ENCODE results near the gene MKKS.
A peak's percentile ranks its signal among the peaks of the same experiment; 100 is the strongest.

The MKKS gene

DNA sequence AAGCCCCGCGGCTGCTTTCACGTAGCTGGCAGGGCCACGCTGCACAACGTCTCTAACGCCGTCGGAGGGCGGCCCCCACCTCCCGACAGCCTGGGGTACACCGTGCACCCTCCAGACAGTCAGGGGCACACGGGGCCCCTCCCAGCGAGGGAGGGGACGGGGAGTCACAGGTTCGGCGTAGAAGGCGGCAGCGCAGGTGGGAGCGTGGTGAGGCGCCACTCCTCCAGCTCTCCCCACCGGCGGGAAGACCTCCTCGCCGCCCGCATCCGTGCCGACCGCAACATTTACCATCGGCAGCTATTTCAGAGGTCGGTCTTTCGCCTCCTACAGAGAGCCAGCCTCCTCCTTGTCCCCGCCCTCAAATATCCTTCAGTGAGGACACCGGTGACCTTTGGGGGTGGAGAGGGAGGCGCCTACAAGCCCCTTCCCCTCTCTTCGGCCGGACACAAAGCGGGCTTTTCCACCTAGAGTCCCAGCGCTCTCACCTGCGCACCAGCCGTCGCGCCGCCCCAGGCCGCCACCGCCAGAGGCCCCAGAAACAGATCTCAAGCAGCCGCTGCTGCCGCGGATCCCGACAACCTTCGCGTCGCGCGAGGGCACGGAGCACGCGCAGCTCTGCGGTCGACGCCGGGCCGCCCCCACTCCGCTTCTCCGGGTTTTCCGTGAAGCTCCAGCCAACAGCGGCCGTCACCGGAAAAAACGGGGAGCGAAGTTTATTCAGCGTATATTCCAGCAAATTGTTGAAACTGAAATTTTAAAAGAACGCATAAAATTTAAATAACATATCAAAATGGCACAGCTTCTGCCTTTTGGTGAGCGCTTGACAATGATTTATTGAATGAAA, at the start of gene MKKS:
Gene MKKS (minus strand): TSS at position 600 of the 844 bp plus-strand sequence. CDS start 20,708 bp downstream, outside the sequence.
- DNase-seq: peak; percentile 63 to 77 (median 70)

DNA sequence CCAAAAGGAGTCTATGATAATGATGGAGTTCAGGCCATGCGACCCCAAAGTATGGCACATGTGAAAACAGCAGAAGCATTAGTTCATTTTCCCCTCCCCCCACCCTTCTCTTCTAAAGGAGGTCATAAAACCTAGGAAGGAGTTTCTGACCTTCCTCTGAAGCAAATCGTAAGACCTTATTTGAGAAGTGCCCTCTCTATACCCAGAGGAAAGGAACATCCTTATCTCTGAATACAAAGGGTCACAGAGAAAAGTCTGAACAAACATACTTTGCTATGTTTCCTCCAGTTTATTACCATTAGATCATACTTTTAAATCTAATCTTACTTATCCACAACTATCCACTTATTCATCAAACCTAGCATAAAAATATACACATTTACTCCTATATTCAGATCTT, 49.7 kb upstream of the MKKS start:
- no peak for DNase-seq

DNA sequence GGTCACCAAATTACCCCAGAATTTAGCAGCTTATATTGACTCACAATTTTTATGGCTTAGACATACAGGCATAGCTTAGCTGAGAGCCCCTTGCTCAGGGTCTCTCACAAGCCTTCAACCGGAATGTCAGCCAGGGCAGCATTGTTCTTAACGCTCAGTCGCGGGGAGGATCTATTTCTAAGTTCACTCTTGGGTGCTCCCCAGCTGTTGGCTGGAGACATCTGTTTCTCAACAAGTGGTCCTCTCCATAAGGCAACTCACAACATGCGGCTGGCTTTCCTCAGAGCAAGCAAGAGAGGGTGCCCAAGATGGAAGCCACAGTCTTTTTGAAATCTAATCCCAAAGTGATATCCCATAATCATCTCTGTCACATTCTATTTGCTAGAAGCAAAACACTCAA, 47.7 kb upstream of the MKKS start:
- no peak for DNase-seq

DNA sequence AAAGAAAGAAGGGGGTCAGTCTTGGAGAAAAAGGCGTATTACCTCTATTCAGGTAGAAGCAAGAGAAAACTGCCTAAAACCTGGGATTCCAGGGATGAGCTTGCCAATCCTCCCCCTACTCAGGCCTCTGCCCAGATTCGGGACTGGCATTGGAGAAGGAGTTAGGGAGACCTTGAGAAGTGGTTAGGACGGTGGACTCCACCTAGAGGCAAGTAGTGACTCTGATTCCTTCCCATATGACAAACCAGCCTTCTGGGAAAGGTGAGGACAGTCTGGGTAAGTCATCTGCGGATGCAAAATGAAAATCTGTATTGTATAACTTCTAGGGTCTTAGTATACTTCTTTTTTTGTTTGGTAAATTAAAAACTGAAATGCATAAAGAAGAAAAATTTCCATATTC, 44.9 kb upstream of the MKKS start:
- no peak for DNase-seq

DNA sequence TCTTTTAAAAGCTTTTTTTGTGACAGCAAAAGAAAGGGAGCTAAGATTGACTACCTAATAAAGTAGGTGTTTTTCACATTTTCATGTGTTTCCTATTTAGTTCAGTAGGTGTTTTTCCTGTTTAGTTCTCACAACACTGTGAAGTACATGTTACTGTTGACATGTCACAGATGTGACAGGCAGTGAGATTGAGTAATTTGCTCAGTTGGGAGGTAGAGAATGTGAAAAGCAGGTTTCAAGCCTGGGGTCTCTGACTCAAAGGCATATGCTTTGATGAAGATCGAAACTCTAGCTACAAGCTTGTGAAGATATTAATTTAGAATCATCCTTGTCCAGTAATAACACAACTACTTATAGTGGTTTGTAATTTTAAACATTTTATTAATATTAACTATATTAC, 44.2 kb upstream of the MKKS start:
- DNase-seq: no peak

DNA sequence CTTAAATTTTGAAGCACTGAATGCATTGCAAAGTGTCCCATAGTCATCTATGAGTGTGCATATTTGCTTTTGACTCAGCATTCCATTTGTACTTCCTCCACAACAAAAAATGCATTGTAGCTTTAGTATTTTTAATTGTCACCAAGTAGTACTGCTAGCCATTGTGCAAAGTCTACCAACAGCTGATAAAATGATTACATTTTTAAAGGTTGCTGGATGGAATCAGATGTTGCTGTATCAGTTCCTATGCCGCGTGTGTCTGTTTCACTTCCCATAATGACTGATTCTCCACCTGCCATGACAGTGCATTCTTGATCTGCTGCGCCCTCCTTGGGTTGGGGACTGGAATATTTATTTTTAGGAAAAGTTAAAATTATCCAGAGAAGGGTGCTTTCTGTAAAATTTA, 42.3 kb upstream of the MKKS start:
- no peak for DNase-seq

DNA sequence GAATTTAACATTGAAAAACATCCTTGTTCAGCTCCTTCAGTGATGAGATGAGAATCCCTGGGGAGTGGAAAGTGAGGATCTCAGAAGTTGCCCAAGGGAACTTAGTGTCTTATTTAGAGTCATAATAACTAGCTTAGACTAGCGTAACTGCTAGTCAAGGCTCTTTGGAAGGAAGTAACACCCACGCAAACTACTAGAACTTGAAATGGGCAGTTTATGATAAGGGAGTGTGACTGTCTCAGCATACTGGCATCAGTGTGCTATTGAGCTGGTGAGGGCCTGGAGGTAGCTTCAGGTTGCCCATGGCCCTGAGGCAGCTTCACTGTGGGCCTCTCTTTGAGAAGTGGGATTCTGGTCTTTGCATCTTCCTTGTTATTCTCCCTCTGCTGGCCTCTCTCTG, 41.2 kb upstream of the MKKS start:
- no peak for DNase-seq

DNA sequence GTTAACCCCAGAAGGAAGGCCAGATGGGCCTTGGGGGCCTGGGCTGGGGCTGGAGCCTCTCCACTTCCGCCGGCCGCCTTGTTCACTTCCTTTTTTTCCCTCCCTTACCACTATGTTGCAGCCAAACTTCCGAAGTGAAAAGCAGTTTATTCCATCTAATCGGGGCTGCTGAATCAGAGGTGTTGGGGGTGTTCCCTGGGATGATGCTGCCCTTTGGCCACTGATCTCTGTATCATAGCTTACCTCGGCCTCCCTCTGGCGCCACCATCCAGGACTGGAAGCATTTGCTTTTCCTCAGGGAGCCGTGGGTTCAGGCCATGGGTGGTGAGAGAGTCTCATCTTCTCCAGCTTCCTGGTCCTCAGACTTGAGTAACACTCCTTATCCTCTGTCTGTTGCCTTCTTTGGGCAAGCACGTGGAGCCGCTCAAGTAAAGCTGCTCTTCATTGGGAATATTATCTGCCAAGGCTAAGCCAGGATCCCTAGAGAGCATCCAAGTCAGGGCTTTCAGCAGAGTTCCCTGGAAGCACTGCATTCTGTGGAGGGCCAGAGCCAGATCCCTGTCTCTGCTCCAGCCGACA, 40.7 kb upstream of the MKKS start:
- no peak for DNase-seq

DNA sequence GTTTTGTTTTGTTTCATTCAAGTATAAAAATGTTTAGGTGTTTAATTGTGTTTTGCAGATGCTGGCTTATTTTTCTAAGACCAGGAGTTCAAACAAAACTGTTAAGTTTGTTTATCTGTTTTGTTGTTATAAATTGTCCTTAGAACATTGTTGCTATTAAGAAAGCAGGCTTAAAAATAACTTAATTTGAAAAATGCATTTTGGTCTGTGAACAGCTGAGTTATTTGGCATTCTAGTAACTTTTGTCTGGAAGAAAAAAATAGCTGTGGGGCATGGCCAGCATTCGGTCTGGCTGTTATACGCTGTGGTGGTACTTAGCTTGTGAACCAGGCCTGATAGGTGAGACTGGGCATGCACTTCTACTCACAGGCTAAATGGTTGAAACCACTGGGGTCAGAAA, 38.8 kb upstream of the MKKS start:
- DNase-seq: no peak

DNA sequence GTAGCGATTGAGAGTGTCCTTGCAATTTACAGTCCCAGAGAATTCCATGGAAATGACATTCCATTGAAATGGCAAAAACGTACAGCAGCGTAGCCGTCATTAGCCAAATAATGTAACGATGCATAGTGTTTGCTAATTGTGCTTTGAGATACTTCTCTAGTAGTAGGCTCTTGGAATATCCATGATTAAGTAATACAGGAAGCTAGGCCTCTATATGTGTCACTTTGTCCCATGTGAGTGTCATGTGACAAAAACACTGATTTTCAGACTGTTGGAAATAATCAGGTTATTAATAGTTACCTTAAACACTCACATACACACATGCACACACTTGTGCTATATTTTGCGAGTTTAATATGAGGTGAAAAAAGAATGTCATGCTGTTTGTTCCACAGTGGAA, 36.3 kb upstream of the MKKS start:
- no peak for DNase-seq

DNA sequence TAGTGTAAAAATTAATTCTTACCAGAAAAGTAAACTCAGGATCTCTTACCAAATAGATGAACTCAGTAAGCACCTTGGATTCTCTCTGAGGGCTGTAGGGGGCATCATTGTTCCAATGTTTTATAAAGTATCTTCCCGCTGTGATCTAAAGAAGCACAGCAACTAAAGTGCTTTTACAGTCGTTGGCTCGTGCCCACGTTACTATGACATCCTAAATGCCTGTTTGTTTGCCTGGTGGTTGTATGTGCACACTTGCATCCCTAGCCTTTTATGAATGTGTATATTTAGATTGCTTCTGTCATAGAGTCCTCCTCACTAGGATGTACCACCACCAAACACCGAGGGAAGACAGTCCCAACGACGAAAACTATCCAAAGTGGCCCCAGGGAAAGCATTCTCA, 35.6 kb upstream of the MKKS start:
- DNase-seq: no peak

DNA sequence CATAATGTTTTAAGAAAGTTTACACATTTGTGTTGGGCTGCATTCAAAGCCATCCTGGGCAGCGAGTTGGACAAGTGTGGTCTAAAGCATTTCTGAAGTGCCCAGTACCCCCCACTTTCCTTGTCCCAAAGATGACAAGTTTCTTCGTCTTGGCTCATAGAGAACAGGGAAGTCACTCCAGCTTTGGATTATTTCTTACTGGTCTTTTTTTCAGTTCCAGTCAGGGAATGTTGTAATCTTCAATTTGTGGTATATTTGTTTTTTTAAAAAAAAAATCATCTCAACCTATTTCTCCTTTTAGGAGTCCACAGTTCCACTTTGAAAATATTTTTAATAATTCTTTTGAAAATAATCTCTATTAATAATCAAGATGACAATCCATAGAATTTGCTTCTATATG, 35.0 kb upstream of the MKKS start:
- no peak for DNase-seq

DNA sequence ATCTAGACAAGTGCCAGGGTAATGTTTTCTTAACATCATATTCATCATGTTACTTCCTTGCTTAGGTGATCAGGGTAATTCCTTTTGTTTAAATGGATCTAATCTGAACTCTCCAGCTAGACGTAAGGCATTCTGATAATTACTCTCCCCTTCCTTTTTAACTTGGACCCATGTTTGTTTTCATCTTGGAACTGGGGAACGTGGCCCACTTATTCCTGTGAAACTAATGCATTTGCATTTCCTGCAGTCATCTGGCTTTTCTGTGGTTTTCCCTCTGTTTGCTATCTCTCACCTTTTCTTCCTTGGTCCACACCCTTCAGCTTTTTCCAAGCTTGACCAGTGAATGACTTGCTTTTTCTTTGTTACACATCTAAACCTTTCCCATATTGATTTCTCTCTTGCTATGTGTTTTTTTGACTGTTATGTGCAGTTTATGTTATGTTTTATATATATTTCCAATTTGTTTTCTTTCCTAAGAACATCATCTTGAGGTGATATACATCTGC, 34.4 kb upstream of the MKKS start:
- DNase-seq: no peak

DNA sequence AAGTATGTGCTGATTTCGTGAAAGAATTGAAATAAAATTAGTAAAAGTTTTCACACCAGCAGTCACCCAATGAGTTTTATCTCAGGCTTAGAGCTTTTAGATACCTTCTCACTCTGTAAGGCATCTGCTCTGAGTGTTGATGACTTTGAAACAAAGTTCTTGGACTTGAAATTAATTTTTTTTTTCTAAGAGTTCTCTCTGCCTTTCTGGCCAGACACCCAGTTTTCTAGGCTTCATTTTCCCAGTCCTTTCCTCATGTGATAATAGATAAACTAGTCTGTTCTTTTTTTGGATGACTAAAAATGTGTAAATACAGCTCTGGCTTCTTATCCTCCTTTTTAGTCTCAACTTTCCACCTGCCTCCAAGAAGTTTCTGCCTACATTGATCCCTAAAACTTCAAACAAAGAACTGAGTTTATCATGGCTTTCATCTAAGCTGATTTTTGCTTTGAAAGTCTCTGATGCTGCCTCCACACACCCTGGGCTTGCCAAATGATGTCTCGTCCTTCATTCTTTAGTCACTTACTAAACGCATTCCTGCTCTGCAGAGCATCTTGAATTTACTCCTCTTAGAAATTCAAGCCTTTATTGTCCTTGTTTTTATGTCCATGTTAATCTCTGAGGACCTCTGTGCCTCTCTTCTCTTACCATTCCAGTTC, 33.8 kb upstream of the MKKS start:
- DNase-seq: no peak

DNA sequence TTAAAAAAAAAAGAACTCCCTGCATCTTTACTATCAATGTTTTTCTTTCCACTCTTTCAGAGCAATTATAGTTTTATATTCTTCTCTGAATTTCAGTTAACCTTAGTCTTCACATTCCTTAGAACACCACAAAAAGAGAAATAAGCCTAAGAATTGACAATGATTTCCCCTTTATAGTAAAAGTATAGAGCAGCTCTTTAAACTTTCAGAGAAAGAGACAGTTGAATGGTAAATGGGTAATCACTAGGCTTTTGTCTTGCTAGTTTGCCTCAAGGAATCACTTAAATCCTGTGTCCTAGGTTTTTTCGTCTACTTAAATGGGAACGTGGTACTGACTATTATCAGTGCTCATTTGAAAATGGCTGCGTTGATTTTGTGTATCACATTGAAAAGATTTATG, 32.8 kb upstream of the MKKS start:
- DNase-seq: no peak

DNA sequence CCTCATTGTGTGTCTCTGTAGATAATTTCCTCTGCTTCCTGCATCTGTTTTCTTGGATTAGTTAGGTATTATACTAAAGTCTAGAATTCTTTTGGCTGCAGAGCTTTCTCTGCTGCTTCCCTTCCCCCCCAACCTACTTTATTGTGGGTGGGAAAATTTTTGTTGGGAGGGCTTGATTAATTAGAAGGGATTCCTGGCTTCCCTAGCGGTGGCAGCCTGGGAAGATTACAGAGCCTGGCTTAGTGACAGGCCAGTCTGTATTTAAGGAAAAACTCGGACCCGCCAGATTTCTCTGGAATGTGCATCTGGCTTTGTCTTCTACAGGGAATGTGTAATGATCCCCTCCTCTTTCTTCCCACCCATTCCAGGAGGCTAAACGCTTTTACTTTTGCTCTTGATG, 32.3 kb upstream of the MKKS start:
- no peak for DNase-seq

DNA sequence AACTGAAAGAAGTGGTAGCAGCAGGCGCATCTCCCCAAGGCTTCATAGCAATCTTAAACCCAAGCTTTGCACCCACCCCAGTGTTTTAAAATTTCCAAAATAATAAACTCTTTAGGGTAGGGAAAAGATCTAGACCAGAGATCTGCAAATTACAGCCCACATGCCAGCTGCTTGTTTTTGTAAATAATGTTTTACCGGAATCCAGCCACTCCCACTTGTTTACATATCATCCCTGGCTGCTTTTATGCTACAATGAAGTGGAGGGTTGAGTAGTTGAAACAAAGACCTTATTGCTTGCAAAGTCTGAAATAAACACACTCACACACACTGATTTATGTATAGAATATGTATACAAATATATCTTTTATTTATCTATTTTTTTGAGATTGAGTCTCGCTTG, 31.1 kb upstream of the MKKS start:
- no peak for DNase-seq

DNA sequence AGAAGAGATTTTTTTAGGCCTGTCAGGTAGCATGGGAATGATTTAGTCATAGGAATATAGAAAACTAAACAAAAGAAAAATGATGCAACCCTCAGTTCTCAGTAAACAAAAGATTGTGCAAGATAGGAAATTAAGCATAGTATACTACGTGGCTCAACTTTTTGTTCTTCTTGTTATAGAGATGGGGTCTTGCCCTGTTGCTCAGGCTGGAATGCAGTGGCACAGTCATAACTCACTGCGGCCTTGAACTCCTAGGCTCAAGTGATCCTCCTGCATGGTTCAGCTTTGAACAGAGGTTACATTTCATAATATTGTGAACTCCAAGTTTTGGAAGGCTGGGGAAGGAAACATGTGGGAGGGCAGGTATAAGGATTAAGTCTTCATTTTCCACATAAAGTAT, 29.6 kb upstream of the MKKS start:
- no peak for DNase-seq

DNA sequence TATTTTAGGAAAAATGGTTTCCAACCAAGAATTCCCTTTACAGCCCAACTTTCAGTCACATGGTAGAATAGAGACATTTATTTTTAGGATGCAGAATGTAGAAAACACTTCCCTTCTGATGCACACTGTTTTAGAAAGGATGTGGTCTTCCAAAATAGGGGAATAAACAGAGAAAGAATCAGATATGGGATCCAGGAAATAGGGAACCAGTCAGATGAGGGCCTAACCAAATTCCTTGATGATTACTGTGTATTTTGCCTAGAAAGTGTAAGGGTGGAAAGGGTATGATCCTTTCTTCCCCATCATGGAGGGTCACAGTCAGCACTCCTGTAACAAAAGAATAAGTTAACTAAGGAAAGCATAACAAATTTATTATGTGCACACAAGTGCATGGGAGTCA, 28.5 kb upstream of the MKKS start:
- no peak for DNase-seq

DNA sequence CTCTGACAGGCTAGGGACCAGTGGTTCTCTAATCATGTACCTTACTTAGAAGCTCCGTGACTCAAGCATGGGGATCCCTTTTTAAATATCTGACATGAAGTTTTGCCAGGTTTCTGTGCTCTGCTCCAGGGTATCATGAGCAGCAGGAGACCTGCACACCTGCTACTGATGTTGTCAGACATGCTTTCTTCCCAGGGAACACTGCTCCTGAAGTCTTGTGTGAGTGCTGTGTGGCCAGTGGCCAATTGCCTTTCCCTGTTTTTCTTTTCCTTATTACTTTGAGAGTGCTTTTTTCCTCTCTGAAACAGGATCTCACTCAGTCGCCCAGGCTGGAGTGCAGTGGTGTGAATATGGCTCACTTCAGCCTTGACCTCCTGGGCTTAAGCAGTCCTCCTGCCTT, 27.5 kb upstream of the MKKS start:
- DNase-seq: no peak

DNA sequence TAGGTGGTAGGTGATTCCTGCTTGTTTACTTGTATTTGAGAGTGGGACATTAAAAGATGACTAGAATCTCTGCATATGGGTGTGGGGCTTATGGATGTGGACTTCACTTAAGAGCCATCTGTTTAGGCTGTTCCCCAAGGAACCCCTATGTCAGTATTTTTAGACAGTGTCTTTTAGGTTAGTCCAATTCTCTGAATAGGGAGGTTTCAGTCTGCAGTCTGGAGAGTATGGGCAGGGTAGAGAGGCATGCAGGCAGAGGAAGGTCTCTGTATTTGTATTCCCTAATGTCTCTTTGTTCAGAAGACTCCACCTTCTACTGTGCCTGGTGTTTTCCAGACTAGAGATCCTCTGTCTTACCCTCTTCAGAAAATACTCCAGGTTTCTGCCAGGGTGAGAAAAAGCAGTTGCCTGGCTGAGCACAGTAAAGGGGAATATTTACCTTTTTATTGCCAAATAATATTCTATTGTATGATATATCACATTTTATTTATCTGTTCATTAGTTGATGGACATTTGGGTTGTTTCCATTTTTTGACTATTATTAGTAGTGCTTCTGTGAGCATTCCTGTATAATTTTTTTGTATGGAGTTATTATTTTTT, 20.2 kb upstream of the MKKS start:
- DNase-seq: no peak

DNA sequence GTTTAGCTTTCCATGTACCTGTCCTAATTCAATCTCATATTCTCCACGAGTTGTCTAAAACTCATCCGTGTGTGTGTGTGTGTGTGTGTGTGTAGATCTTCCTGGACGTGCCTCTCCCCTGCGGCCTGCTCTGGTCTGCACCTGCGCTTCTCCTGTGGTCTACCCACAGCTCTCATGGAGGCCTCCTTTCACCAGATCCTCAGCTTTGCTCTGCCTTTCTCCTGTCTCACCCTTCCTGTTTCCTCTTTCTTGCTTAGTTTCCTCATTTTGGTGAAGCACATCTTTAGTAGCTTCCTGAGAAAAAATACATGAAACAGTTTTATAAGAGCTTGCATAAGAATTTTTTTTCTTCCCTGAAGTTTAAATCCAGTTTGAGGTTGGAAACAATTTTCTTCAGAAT, 19.2 kb upstream of the MKKS start:
- DNase-seq: no peak

DNA sequence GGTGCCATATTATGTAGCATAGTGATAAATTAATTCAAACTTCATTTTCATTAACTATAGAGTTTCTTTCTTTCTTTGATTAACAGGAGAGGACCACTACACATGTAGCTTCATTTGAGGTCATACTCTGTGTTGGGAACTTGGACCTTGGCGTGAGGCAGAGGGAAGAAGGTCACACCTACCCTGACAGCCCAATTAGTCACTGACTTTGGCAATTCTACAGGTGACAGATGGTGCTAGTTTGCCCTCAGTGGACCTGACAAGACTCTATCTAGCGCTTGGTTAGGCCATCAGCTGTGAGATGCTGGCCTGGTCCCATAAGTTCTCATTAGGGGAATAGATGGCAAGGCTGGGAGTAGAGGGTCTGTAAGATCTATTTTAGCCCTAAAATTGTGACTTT, 15.2 kb upstream of the MKKS start:
- DNase-seq: no peak

Data from activated CD4-positive, CD25-positive, alpha-beta regulatory T cell (primary cell).